CD4-positive, alpha-beta T cell treated with Interleukin-4 for 4 hours (primary cell): ENCODE measurements around the gene HDAC3.

Source experiments
- DNase-seq: peaks from one replicate; pipeline ENCODE4 v3.0.0-alpha.2; 2020

Gene HDAC3

GRCh38 chr5:141636413-141637122, at the start of gene HDAC3, which contains the start of gene RELL2:
TSS of gene HDAC3 (minus strand) at chr5:141636849. CDS start at chr5:141636790, 59 bp downstream.
TSS of gene RELL2 (plus strand) at chr5:141636997. CDS start at chr5:141638226, 1,229 bp downstream.
- peak; percentile 88 for DNase-seq

GRCh38 chr5:141685591-141685990, 48.9 kb upstream of the HDAC3 start:
- DNase-seq = no peak

- no peak for DNase-seq
Measured at GRCh38 chr5:141683596-141684141, 47.0 kb upstream of the HDAC3 start.

GRCh38 chr5:141681695-141682641, 45.3 kb upstream of the HDAC3 start, which contains the start of gene ARAP3:
TSS of gene ARAP3 (minus strand) at chr5:141682230. CDS start at chr5:141680486, 1,744 bp downstream.
- peak; percentile 30 for DNase-seq

- DNase-seq = no peak
Measured at GRCh38 chr5:141681295-141681694, 44.6 kb upstream of the HDAC3 start.

- DNase-seq = no peak
Measured at GRCh38 chr5:141680751-141681201, 44.1 kb upstream of the HDAC3 start.

- no peak for DNase-seq
Measured at GRCh38 chr5:141680178-141680577, 43.5 kb upstream of the HDAC3 start.

- no peak for DNase-seq
Measured at GRCh38 chr5:141677415-141677814, 40.8 kb upstream of the HDAC3 start.

GRCh38 chr5:141675672-141676071, 39.0 kb upstream of the HDAC3 start:
- no peak for DNase-seq

GRCh38 chr5:141674747-141675146, 38.1 kb upstream of the HDAC3 start:
- no peak for DNase-seq

GRCh38 chr5:141672841-141673813, 36.5 kb upstream of the HDAC3 start:
- no peak for DNase-seq

- no peak for DNase-seq
Measured at GRCh38 chr5:141672071-141672840, 35.6 kb upstream of the HDAC3 start.

GRCh38 chr5:141669520-141669919, 32.9 kb upstream of the HDAC3 start:
- DNase-seq = no peak

GRCh38 chr5:141668601-141669265, 32.1 kb upstream of the HDAC3 start:
- no peak for DNase-seq

- DNase-seq = no peak
Measured at GRCh38 chr5:141665995-141666940, 29.6 kb upstream of the HDAC3 start.

GRCh38 chr5:141664733-141665461, 28.2 kb upstream of the HDAC3 start:
- DNase-seq = peak; percentile 60

- no peak for DNase-seq
Measured at GRCh38 chr5:141663506-141663905, 26.9 kb upstream of the HDAC3 start.

GRCh38 chr5:141662028-141662427, 25.4 kb upstream of the HDAC3 start:
- no peak for DNase-seq
